Coronary artery (tissue), 2 donors: Measurements from ENCODE around the gene MNS1.
A peak's percentile ranks its signal among the peaks of the same experiment; 100 is the strongest.

Source experiments
- DNase-seq: peaks from one replicate; pipeline ENCODE4 v3.0.0-alpha.2; 2017; ENCODE audit warnings: low spot score
- H3K27ac ChIP-seq, 2 donors: fragments of 200-600 bp; sonication (generic); one replicate each; pipeline ENCODE4 v1.5.1; 2016 to 2019
- H3K4me3 ChIP-seq: fragments of 200-600 bp; sonication (generic); 2 replicates; pipeline ENCODE4 v1.5.1; 2016; ENCODE audit warnings: mild to moderate bottlenecking, moderate library complexity
- TF ChIP-seq, protein P1 (sequence below): fragments of 200-600 bp; sonication (generic); IDR thresholded peaks from one replicate; pipeline ENCODE4 v1.5.1; 2019; ENCODE audit warnings: antibody characterized with exemption

Gene MNS1

GRCh38 chr15:56471440-56472069 is 6.6 kb upstream of the MNS1 start:
- no peak overlapping the region for H3K4me3 ChIP-seq
- TF ChIP-seq, protein P1, sequence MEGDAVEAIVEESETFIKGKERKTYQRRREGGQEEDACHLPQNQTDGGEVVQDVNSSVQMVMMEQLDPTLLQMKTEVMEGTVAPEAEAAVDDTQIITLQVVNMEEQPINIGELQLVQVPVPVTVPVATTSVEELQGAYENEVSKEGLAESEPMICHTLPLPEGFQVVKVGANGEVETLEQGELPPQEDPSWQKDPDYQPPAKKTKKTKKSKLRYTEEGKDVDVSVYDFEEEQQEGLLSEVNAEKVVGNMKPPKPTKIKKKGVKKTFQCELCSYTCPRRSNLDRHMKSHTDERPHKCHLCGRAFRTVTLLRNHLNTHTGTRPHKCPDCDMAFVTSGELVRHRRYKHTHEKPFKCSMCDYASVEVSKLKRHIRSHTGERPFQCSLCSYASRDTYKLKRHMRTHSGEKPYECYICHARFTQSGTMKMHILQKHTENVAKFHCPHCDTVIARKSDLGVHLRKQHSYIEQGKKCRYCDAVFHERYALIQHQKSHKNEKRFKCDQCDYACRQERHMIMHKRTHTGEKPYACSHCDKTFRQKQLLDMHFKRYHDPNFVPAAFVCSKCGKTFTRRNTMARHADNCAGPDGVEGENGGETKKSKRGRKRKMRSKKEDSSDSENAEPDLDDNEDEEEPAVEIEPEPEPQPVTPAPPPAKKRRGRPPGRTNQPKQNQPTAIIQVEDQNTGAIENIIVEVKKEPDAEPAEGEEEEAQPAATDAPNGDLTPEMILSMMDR: no peak
- H3K27ac ChIP-seq: no peak overlapping the region
- DNase-seq: no peak

DNA sequence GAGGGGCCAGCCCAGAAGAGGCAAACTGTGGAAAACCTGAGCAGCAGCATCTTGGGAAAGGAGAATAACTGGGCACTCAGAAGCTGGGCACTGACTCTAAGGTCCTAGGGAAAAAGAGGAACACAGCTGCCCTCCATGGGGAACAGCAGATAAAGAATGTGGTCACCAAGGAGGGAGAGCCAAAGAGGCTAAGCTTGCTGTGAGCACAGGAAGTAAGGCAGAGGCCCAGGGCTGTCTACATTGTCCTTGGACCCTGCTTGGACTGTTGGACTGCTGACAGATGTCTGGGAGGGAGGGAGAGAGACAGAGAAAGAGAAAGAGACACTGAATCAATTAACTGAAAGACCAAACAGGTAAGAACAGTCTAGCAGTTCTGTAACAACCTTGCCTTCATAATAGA is 4.5 kb upstream of the MNS1 start:
- no peak overlapping the region for H3K27ac ChIP-seq
- no peak overlapping the region for H3K4me3 ChIP-seq
- TF ChIP-seq, protein P1: no peak
- no peak for DNase-seq

GRCh38 chr15:56468401-56468800 is 3.5 kb upstream of the MNS1 start:
- Histone ChIP-seq H3K4me3 (peak overlapping the region; percentile 60), H3K27ac (peak overlapping the region in 1 of 2 donors; percentile 11)
- TF ChIP-seq, protein P1: no peak
- no peak for DNase-seq

- Histone ChIP-seq H3K4me3 (no peak overlapping the region), H3K27ac (no peak overlapping the region)
- DNase-seq: no peak
- TF ChIP-seq, protein P1: no peak
Observed at GRCh38 chr15:56467616-56468015, 2.7 kb upstream of the MNS1 start.

DNA sequence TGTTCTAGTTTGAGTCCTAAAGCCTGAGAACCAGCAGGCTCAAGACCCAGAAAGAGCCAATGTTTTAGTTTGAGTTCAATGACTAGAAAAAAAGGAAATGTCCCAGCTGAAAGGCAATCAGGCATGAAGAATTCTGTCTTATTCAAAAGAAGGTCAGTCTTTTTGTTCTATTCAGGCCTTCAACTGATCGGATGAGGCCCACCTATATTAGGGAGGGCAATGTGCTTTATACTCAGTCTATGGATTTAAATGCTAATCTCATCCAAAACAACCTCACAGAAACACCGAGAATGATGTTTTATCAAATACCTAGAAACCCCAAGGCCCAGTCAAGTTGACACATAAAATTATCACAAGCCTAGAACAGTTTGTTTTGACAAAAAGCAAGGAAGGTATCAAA is 4.0 kb downstream of the MNS1 start:
- DNase-seq: no peak
- TF ChIP-seq, protein P1: no peak
- Histone ChIP-seq H3K27ac (no peak overlapping the region), H3K4me3 (no peak overlapping the region)

- Histone ChIP-seq H3K4me3 (no peak overlapping the region), H3K27ac (no peak overlapping the region)
- TF ChIP-seq, protein P1: no peak
- DNase-seq: no peak
Observed at GRCh38 chr15:56460071-56460470, 4.9 kb downstream of the MNS1 start.

GRCh38 chr15:56459096-56459495 is 5.8 kb downstream of the MNS1 start:
- TF ChIP-seq, protein P1: no peak
- Histone ChIP-seq H3K4me3 (no peak overlapping the region), H3K27ac (no peak overlapping the region)
- no peak for DNase-seq
